Chondrocyte (in vitro differentiated cells): ENCODE results near the gene TERF2IP. TPM values are rescaled to one million over a fixed set of nuclear protein-coding genes. Genes with fewer than 3 reads are reported as not detected.

Source experiments
- DNase-seq: peaks from one replicate; pipeline ENCODE4 v3.0.0; 2021; ENCODE audit warnings: mixed read lengths, low spot score
- H3K27ac Mint-ChIP-seq: one replicate; pipeline ENCODE4 v1.8.0; 2021; ENCODE audit warnings: mild to moderate bottlenecking, moderate library complexity, mixed read lengths; ENCODE audit not compliant: unreplicated experiment
- H3K27me3 Mint-ChIP-seq: 2 replicates; pipeline ENCODE4 v1.8.0; 2021; ENCODE audit warnings: low read depth, mixed read lengths
- H3K36me3 Mint-ChIP-seq: 2 replicates; pipeline ENCODE4 v1.8.0; 2021; ENCODE audit warnings: low read depth, mixed read lengths
- H3K4me1 Mint-ChIP-seq: 2 replicates; pipeline ENCODE4 v1.8.0; 2021; ENCODE audit warnings: low read depth, mild to moderate bottlenecking, mixed read lengths
- H3K4me3 Mint-ChIP-seq: one replicate; pipeline ENCODE4 v1.8.0; 2021; ENCODE audit warnings: mild to moderate bottlenecking, moderate library complexity, mixed read lengths; ENCODE audit not compliant: unreplicated experiment
- H3K9me3 Mint-ChIP-seq: 2 replicates; pipeline ENCODE4 v1.8.0; 2021; ENCODE audit warnings: low read depth, mixed read lengths
- CTCF ChIP-seq: fragments of 200-600 bp; sonication (generic); IDR thresholded peaks from 2 replicates; pipeline ENCODE4 v1.5.0; 2021; ENCODE audit warnings: antibody characterized with exemption, mild to moderate bottlenecking, moderate library complexity
- total RNA-seq: library from RNA; stranded (reverse); gene quantifications from 3 replicates; pipeline ENCODE4 v1.2.1, GENCODE V29; 2021

The TERF2IP gene
- total RNA-seq, 1 donor from 2014 or later = 62.8 TPM

- Mint-ChIP-seq H3K36me3 (no peaks in the 10 kb centered on the region), H3K27ac (no peak overlapping the region), H3K4me1 (no peaks in the 10 kb centered on the region), H3K9me3 (no peaks in the 10 kb centered on the region), H3K27me3 (no peaks in the 10 kb centered on the region), H3K4me3 (no peak overlapping the region)
- TF ChIP-seq CTCF = no peak
- no peak for DNase-seq
Observed at GRCh38 chr16:75697571-75697970, 50.0 kb downstream of the TERF2IP start.

GRCh38 chr16:75701361-75701760 is 53.8 kb downstream of the TERF2IP start, which contains the start of gene DUXB:
Gene DUXB (minus strand): TSS chr16:75701461. CDS start chr16:75701418, 43 bp downstream.
- Mint-ChIP-seq H3K27ac (no peak within 1 kb of the TSS), H3K9me3 (no peaks in the 10 kb centered on the region), H3K4me1 (no peaks in the 10 kb centered on the region), H3K4me3 (no peak within 1 kb of the TSS), H3K36me3 (no peaks in the 10 kb centered on the region), H3K27me3 (peaks cover 2% of the 10 kb centered on the region)
- no peak for DNase-seq
- no peak for TF ChIP-seq CTCF

DNA sequence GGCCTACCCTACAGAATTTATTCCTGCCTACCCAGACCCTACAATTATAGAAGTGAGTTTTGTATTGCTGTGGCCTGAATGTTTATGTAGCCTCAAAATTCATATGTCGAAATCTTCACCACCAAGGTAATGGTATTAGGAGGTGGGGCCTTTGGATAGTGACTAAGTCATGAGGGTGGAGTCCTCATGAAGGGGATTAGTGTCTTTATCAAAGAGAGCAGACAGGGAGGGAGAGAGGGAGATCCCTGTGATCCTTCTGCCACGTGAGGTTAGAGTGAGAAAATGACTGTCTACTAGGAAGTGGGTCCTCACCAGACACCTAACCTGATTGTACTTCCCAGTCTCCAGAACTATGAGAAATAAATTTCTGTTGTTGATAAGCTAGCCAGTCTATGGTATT is 54.7 kb downstream of the TERF2IP start:
- H3K4me3 Mint-ChIP-seq = no peak overlapping the region
- H3K27me3 Mint-ChIP-seq = peaks cover 5% of the 10 kb centered on the region
- no peak for DNase-seq

GRCh38 chr16:75703306-75703705 is 55.7 kb downstream of the TERF2IP start:
- Mint-ChIP-seq H3K27me3 (peaks cover 7% of the 10 kb centered on the region), H3K27ac (no peak overlapping the region)
- no peak for DNase-seq

More for the DNA sequence above, 54.7 kb downstream of the TERF2IP start:
- no peak for TF ChIP-seq CTCF
- H3K36me3 Mint-ChIP-seq = no peaks in the 10 kb centered on the region
- no peaks in the 10 kb centered on the region for H3K4me1 Mint-ChIP-seq
- H3K9me3 Mint-ChIP-seq = no peaks in the 10 kb centered on the region
- no peak overlapping the region for H3K27ac Mint-ChIP-seq

More at GRCh38 chr16:75703306-75703705, 55.7 kb downstream of the TERF2IP start:
- TF ChIP-seq CTCF = no peak
- H3K4me1 Mint-ChIP-seq = no peaks in the 10 kb centered on the region
- no peak overlapping the region for H3K4me3 Mint-ChIP-seq
- no peaks in the 10 kb centered on the region for H3K9me3 Mint-ChIP-seq
- H3K36me3 Mint-ChIP-seq = no peaks in the 10 kb centered on the region

Other genes starting within 250 kb of the TERF2IP start
- gene CFDP1, start 214.3 kb upstream of the TERF2IP start, total RNA-seq = 45.3 to 48.9 TPM (median 46.1 TPM) in 3 replicates
- gene TMEM170A, start 183.1 kb upstream of the TERF2IP start, total RNA-seq = 12.7 to 14.5 TPM (median 13.4 TPM) in 3 replicates
- 6.3 to 7.1 TPM (median 6.7 TPM) in 3 replicates for gene CHST6, start 152.3 kb upstream of the TERF2IP start, total RNA-seq
- gene CHST5, start 111.7 kb upstream of the TERF2IP start, total RNA-seq = 0.07 to 0.17 TPM (median 0.10 TPM) in 3 replicates
- 7.1 to 12.4 TPM (median 7.4 TPM) in 3 replicates for gene TMEM231, start 91.5 kb upstream of the TERF2IP start, total RNA-seq
- 58.6 to 99.0 TPM (median 64.5 TPM) in 3 replicates for gene GABARAPL2, start 81.4 kb upstream of the TERF2IP start, total RNA-seq
- gene ADAT1, start 24.5 kb upstream of the TERF2IP start, total RNA-seq = 47.1 to 72.5 TPM (median 49.3 TPM) in 3 replicates
- gene KARS1, start 108 bp upstream of the TERF2IP start, total RNA-seq = 93.2 to 98.1 TPM (median 93.3 TPM) in 3 replicates
- not detected in 3 replicates for gene CPHXL2, start 29.2 kb downstream of the TERF2IP start, total RNA-seq
- not detected in 3 replicates for gene DUXB, start 53.7 kb downstream of the TERF2IP start, total RNA-seq
- gene CPHXL, start 78.7 kb downstream of the TERF2IP start, total RNA-seq = not detected in 3 replicates